Raji (cell line): Measurements from ENCODE around the gene TUBGCP3.

ENCODE experiments used
- POLR2A ChIP-seq: IDR thresholded peaks from 2 replicates; pipeline ENCODE4 v1.6.1; 2011; ENCODE audit warnings: low read depth, low read length, control low read depth; ENCODE audit not compliant: insufficient read depth

TUBGCP3 gene

GRCh38 chr13:112569821-112570220 lies 18.1 kb downstream of the TUBGCP3 start:
- no peak for TF ChIP-seq POLR2A

- no peak for TF ChIP-seq POLR2A
Observed at GRCh38 chr13:112567161-112567862, 20.6 kb downstream of the TUBGCP3 start.

GRCh38 chr13:112562786-112563383 lies 25.1 kb downstream of the TUBGCP3 start:
- no peak for TF ChIP-seq POLR2A

GRCh38 chr13:112562254-112562653 lies 25.7 kb downstream of the TUBGCP3 start:
- no peak for TF ChIP-seq POLR2A

GRCh38 chr13:112561478-112561877 lies 26.5 kb downstream of the TUBGCP3 start:
- TF ChIP-seq POLR2A, result no peak

- TF ChIP-seq POLR2A, result no peak
Observed at GRCh38 chr13:112558696-112559418, 29.1 kb downstream of the TUBGCP3 start.

GRCh38 chr13:112556600-112556999 lies 31.4 kb downstream of the TUBGCP3 start:
- no peak for TF ChIP-seq POLR2A

- no peak for TF ChIP-seq POLR2A
Observed at GRCh38 chr13:112554214-112554850, 33.6 kb downstream of the TUBGCP3 start.

- no peak for TF ChIP-seq POLR2A
Observed at GRCh38 chr13:112545856-112546255, 42.1 kb downstream of the TUBGCP3 start.

- TF ChIP-seq POLR2A, result no peak
Observed at GRCh38 chr13:112532837-112533745, 54.9 kb downstream of the TUBGCP3 start.

GRCh38 chr13:112531263-112531794 lies 56.6 kb downstream of the TUBGCP3 start:
- TF ChIP-seq POLR2A, result no peak

GRCh38 chr13:112530861-112531260 lies 57.1 kb downstream of the TUBGCP3 start:
- TF ChIP-seq POLR2A, result no peak

- TF ChIP-seq POLR2A, result no peak
Observed at GRCh38 chr13:112529216-112529615, 58.7 kb downstream of the TUBGCP3 start.

- no peak for TF ChIP-seq POLR2A
Observed at GRCh38 chr13:112526146-112526853, 61.7 kb downstream of the TUBGCP3 start.
